GM12878 (cell line): ENCODE results near the gene TKT. TPM values are rescaled to one million over a fixed set of nuclear protein-coding genes. Genes with fewer than 3 reads are reported as not detected.

Experiments used
- BACH1 ChIP-seq: fragments of 450-650 bp; IDR thresholded peaks from 2 replicates; pipeline ENCODE4 v1.6.1; 2017; ENCODE audit warnings: mild to moderate bottlenecking, borderline replicate concordance
- BHLHE40 ChIP-seq, 2 experiments: fragments of 450-650 bp in 1 of 2; IDR thresholded peaks; 2 replicates each; pipeline ENCODE4 v1.6.1; 2011 to 2017; ENCODE audit warnings: low read depth in 2 of 2, borderline replicate concordance in 1 of 2, improper control_type of control experiment in 1 of 2, low read length in 1 of 2, mild to moderate bottlenecking in 1 of 2
- CHD4 ChIP-seq: fragments of 200-600 bp; sonication (generic); IDR thresholded peaks from 2 replicates; pipeline ENCODE4 v1.6.1; 2016; ENCODE audit warnings: mild to moderate bottlenecking
- EED ChIP-seq: sonication (generic); IDR thresholded peaks from 2 replicates; pipeline ENCODE4 v1.6.1; 2016; ENCODE audit warnings: antibody characterized with exemption, low read depth
- ETV6 ChIP-seq, 2 experiments: fragments of 450-650 bp in 1 of 2; IDR thresholded peaks in 1 of 2; conservative IDR thresholded peaks in 1 of 2; 2 replicates each; pipeline ENCODE4 v1.6.1; 2014; ENCODE audit warnings: antibody characterized with exemption in 1 of 2, borderline replicate concordance in 1 of 2, low read depth in 1 of 2, mild to moderate bottlenecking in 1 of 2, moderate library complexity in 1 of 2
- GATAD2B ChIP-seq: fragments of 450-650 bp; conservative IDR thresholded peaks from 2 replicates; pipeline ENCODE4 v1.6.1; 2017; ENCODE audit warnings: low read depth, mild to moderate bottlenecking, moderate library complexity
- HDAC2 ChIP-seq: fragments of 200-600 bp; sonication (generic); IDR thresholded peaks from 2 replicates; pipeline ENCODE4 v1.6.1; 2017
- IKZF1 ChIP-seq: fragments of 450-650 bp; conservative IDR thresholded peaks from 2 replicates; pipeline ENCODE4 v1.6.1; 2017; ENCODE audit warnings: antibody characterized with exemption, mild to moderate bottlenecking
- IRF4 ChIP-seq: IDR thresholded peaks from 2 replicates; pipeline ENCODE4 v1.6.1; 2011; ENCODE audit warnings: low read depth, low read length
- MEF2A ChIP-seq: IDR thresholded peaks from 2 replicates; pipeline ENCODE4 v1.6.1; 2011; ENCODE audit warnings: low read depth, mild to moderate bottlenecking, low read length, moderate library complexity; ENCODE audit not compliant: insufficient read depth
- NBN ChIP-seq: fragments of 450-650 bp; IDR thresholded peaks from 2 replicates; pipeline ENCODE4 v1.6.1; 2016
- NR2F1 ChIP-seq: fragments of 450-650 bp; conservative IDR thresholded peaks from 2 replicates; pipeline ENCODE4 v1.6.1; 2017; ENCODE audit warnings: mild to moderate bottlenecking
- POLR2AphosphoS5 ChIP-seq: IDR thresholded peaks from 2 replicates; pipeline ENCODE4 v1.6.1; 2011; ENCODE audit warnings: mild to moderate bottlenecking, low read length, inconsistent platforms
- SMAD1 ChIP-seq: fragments of 450-650 bp; IDR thresholded peaks from 2 replicates; pipeline ENCODE4 v1.6.1; 2018; ENCODE audit warnings: mild to moderate bottlenecking, low read depth; ENCODE audit not compliant: partially characterized antibody
- SMARCA5 ChIP-seq: fragments of 450-650 bp; IDR thresholded peaks from 2 replicates; pipeline ENCODE4 v1.6.1; 2017; ENCODE audit warnings: mild to moderate bottlenecking
- SRF ChIP-seq, 2 experiments: IDR thresholded peaks; 2 replicates each; pipeline ENCODE4 v1.6.1; 2011; ENCODE audit warnings: low read depth in 2 of 2, low read length in 2 of 2, mild to moderate bottlenecking in 1 of 2, moderate library complexity in 1 of 2
- TCF3 ChIP-seq: IDR thresholded peaks from 2 replicates; pipeline ENCODE4 v1.6.1; 2012; ENCODE audit warnings: low read depth, mild to moderate bottlenecking, low read length, borderline replicate concordance; ENCODE audit not compliant: insufficient read depth
- ZNF274 ChIP-seq: IDR thresholded peaks from one replicate; pipeline ENCODE4 v1.8.0; 2011; ENCODE audit not compliant: insufficient read length, insufficient read depth
- ZZZ3 ChIP-seq: IDR thresholded peaks from 2 replicates; pipeline ENCODE4 v1.6.1; 2011; ENCODE audit warnings: low read depth; ENCODE audit not compliant: control insufficient read depth, insufficient read length
- polyA plus RNA-seq, 11 experiments: library from polyadenylated mRNA; depleted of rRNA in 4 of 11; unstranded in 6 of 11; stranded (reverse) in 5 of 11; fragments of >200 nt; fragmentation: Nextera tagmentation in 4 of 11; fragmentation: Illumina TruSeq in 1 of 11; extraction: Ambion mirVana in 4 of 11; extraction: Trizol in 1 of 11; gene quantifications; 1 replicate in 1 of 11; 2 replicates in 10 of 11; pipeline versions ENCODE4 v1.2.1 to v1.2.3, GENCODE V29; 2011 to 2016; ENCODE audit warnings: inconsistent platforms in 2 of 11, missing spikeins in 2 of 11, low read depth in 1 of 11
- total RNA-seq, 4 experiments: library from RNA; depleted of rRNA in 3 of 4; stranded (reverse); fragments of >200 nt in 3 of 4; fragmentation: Illumina TruSeq in 1 of 4; extraction: Trizol in 1 of 4; gene quantifications; 2 replicates each; pipeline versions ENCODE4 v1.2.1 to v1.2.3, GENCODE V29; 2013 to 2021
- TF ChIP-seq, protein P1 (sequence below): fragments of 450-650 bp; IDR thresholded peaks from 2 replicates; pipeline ENCODE4 v1.6.1; 2018; ENCODE audit warnings: mild to moderate bottlenecking, low read depth, moderate library complexity; ENCODE audit not compliant: partially characterized antibody
- TF ChIP-seq, protein P2 (sequence below): fragments of 450-650 bp; IDR thresholded peaks from 2 replicates; pipeline ENCODE4 v1.6.1; 2017; ENCODE audit warnings: mild to moderate bottlenecking, low read depth, inconsistent platforms; ENCODE audit not compliant: poor library complexity, severe bottlenecking
- TF ChIP-seq, protein P3 (sequence below): IDR thresholded peaks from 2 replicates; pipeline ENCODE4 v1.6.1; 2012; ENCODE audit warnings: low read depth, low read length, improper control_type of control experiment
- TF ChIP-seq, protein P4 (sequence below): IDR thresholded peaks from 2 replicates; pipeline ENCODE4 v1.6.1; 2012; ENCODE audit warnings: low read length, inconsistent platforms

The TKT gene
- total and polyA plus RNA-seq, 10 of the 15 experiments (the other 5 are each of a cell fraction or from before 2014, with no cell fraction given), result 56.4 to 385 (median 143) TPM

DNA sequence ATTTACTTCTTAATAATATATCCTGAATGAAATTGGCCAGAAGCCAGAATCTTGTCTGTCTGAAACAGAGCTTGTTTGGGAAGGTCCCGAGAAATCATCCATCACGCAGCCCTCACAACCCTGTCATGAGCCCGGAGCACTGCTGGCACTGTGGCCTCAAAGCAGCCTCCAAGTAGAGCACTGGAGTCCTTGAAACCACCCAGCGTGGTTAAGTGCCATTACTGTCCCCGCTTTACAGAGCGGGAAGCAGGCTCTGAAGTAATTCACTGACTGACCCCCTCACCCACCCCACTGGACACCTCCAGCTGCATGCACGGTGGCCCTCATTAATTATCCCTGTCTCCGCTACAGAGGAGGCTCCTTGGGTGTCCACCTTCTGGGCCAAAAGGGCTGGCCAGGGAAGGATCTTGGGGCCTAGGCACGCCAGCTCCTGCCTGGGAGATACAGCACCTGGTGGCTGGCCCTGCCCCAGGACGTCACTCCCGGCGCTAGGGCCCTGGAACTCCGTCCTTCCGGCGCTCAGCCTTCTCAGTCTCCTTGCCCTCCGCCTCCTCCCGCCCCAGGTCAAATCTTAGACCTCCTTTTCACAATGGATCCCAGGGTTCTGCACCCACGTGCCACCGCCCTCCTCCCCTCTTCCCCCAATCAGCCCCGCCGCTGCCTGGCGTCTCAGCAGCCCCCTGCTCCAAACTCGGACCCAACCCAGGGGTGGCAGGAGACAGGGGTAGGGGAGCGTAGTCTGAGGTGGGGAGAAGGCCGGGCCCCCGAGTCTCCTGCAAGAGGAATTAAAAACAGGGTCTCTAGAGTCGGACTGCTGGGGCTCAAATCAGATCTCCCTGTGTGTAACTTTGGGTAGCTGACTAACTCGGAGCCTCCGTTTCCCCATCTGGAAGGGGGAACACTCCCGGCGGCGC is 1.1 kb downstream of the TKT start (continued):
- TF ChIP-seq ZZZ3 (no peak), BACH1 (peak; percentile 14; the same call in 1 of the 2 replicates), IRF4 (no peak), GATAD2B (no peak), ETV6 (conservative IDR thresholded peaks at IDR 0.05 in 1 of 2, IDR thresholded peaks at IDR 0.05 in 1 of 2; ENCODE audit: borderline replicate concordance in 1 of 2, low read depth in 1 of 2) (no peak), CHD4 (no peak), BHLHE40 (IDR thresholded peaks at IDR 0.05; ENCODE audit: borderline replicate concordance in 1 of 2, low read depth in 2 of 2, low read length in 1 of 2) (peak in 1 of 2 experiments; percentile 39; a peak in 2 of 4 replicates), SRF (IDR thresholded peaks at IDR 0.05; ENCODE audit: low read depth in 2 of 2, low read length in 2 of 2) (no peak), SMAD1 (peak; percentile 64), NBN (peak; percentile 50; the same call in 1 of the 2 replicates), MEF2A (no peak), SMARCA5 (no peak), HDAC2 (no peak), NR2F1 (peak; percentile 53; the same call in 1 of the 2 replicates), ZNF274 (no peak), POLR2AphosphoS5 (no peak), IKZF1 (no peak), EED (no peak), TCF3 (no peak; the same call in 1 of the 2 replicates)
- TF ChIP-seq, protein P1, sequence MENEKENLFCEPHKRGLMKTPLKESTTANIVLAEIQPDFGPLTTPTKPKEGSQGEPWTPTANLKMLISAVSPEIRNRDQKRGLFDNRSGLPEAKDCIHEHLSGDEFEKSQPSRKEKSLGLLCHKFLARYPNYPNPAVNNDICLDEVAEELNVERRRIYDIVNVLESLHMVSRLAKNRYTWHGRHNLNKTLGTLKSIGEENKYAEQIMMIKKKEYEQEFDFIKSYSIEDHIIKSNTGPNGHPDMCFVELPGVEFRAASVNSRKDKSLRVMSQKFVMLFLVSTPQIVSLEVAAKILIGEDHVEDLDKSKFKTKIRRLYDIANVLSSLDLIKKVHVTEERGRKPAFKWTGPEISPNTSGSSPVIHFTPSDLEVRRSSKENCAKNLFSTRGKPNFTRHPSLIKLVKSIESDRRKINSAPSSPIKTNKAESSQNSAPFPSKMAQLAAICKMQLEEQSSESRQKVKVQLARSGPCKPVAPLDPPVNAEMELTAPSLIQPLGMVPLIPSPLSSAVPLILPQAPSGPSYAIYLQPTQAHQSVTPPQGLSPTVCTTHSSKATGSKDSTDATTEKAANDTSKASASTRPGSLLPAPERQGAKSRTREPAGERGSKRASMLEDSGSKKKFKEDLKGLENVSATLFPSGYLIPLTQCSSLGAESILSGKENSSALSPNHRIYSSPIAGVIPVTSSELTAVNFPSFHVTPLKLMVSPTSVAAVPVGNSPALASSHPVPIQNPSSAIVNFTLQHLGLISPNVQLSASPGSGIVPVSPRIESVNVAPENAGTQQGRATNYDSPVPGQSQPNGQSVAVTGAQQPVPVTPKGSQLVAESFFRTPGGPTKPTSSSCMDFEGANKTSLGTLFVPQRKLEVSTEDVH, result no peak
- TF ChIP-seq, protein P2, sequence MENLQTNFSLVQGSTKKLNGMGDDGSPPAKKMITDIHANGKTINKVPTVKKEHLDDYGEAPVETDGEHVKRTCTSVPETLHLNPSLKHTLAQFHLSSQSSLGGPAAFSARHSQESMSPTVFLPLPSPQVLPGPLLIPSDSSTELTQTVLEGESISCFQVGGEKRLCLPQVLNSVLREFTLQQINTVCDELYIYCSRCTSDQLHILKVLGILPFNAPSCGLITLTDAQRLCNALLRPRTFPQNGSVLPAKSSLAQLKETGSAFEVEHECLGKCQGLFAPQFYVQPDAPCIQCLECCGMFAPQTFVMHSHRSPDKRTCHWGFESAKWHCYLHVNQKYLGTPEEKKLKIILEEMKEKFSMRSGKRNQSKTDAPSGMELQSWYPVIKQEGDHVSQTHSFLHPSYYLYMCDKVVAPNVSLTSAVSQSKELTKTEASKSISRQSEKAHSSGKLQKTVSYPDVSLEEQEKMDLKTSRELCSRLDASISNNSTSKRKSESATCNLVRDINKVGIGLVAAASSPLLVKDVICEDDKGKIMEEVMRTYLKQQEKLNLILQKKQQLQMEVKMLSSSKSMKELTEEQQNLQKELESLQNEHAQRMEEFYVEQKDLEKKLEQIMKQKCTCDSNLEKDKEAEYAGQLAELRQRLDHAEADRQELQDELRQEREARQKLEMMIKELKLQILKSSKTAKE, result no peak
- TF ChIP-seq, protein P3, sequence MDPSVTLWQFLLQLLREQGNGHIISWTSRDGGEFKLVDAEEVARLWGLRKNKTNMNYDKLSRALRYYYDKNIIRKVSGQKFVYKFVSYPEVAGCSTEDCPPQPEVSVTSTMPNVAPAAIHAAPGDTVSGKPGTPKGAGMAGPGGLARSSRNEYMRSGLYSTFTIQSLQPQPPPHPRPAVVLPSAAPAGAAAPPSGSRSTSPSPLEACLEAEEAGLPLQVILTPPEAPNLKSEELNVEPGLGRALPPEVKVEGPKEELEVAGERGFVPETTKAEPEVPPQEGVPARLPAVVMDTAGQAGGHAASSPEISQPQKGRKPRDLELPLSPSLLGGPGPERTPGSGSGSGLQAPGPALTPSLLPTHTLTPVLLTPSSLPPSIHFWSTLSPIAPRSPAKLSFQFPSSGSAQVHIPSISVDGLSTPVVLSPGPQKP, result peak; percentile 45; the same call in 1 of the 2 replicates
- TF ChIP-seq, protein P4, sequence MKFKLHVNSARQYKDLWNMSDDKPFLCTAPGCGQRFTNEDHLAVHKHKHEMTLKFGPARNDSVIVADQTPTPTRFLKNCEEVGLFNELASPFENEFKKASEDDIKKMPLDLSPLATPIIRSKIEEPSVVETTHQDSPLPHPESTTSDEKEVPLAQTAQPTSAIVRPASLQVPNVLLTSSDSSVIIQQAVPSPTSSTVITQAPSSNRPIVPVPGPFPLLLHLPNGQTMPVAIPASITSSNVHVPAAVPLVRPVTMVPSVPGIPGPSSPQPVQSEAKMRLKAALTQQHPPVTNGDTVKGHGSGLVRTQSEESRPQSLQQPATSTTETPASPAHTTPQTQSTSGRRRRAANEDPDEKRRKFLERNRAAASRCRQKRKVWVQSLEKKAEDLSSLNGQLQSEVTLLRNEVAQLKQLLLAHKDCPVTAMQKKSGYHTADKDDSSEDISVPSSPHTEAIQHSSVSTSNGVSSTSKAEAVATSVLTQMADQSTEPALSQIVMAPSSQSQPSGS, result no peak
